Stimulated activated CD8-positive, alpha-beta memory T cell treated with anti-CD3 and anti-CD28 coated beads, Interleukin-7, amount 100 ng/mL, for 1 hour (primary cell): ENCODE results near the gene PAX2.

Source experiments
- DNase-seq, 2 donors: peaks; one replicate each; pipeline ENCODE4 v3.0.0-alpha.2; 2020; ENCODE audit warnings: low read depth in 2 of 2

Gene PAX2

DNA sequence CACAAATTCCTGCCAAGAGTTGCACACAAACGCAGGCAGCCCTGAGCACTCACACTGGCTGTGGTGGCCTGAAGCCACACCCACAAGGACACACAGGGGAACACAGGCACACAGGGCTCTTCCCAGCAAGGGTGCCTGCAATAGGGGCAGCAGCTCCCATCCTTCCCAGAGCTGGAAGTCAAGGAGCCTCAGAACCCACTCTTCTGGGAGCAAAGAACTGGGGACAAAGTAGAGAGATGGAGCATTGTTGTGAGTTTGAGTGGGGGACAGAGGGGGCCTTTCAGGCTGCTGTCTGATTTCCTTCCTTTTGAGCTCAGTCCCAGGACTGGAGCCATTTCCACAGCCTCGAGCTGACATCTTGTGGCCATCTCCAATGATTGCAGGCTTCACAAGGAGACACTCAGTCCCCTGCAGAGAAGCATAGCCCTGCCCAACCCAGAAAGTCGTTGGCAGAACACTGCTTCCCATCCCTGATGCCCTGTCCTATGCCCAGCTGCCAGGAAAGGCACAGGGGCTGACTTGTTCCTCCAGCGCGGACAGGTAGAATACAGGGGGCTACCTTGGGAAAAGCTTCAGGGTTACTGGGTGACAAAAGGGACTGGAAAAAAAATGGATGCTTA, 133.0 kb downstream of the PAX2 start:
- no peak for DNase-seq
